Left lobe of liver (tissue), 2 donors: ENCODE measurements around the gene UBE4A. TPM values are rescaled to one million over a fixed set of nuclear protein-coding genes. Genes with fewer than 3 reads are reported as not detected.

Experiments
- ATAC-seq: fragments of 200-7000 bp; cut with Tn5 transposase; one replicate; pipeline ENCODE4 v1.9.1; 2020; ENCODE audit warnings: mild to moderate bottlenecking, moderate library complexity
- DNase-seq: peaks from one replicate; pipeline ENCODE4 v3.0.0-alpha.2; 2020; ENCODE audit warnings: low spot score
- total RNA-seq: library from RNA; stranded (reverse); gene quantifications from one replicate; pipeline ENCODE4 v1.2.1, GENCODE V29; 2021
- donor health status: DM: no; HTN: no; CAD: no; lungs with moderate emphysema.
- donor health status: DM: no; HTN: yes; CAD: no.

The UBE4A gene
- 22.8 TPM for total RNA-seq

- ATAC-seq, result peak; percentile 97
These were observed at the start of gene UBE4A for GRCh38 chr11:118359295-118359958. Gene UBE4A (plus strand): TSS chr11:118359600. CDS start chr11:118365081, 5,481 bp downstream.

GRCh38 chr11:118310271-118310670 is 49.1 kb upstream of the UBE4A start:
- DNase-seq (no peak), ATAC-seq (no peak)

More at GRCh38 chr11:118359295-118359958, at the start of gene UBE4A:
- DNase-seq, result peak; percentile 96

- DNase-seq (no peak), ATAC-seq (no peak)
These were observed 48.5 kb upstream of the UBE4A start for GRCh38 chr11:118310781-118311485.

- ATAC-seq, result no peak
- no peak for DNase-seq
These were observed 47.9 kb upstream of the UBE4A start for GRCh38 chr11:118311518-118311917.

- ATAC-seq, result no peak
- no peak for DNase-seq
These were observed 47.1 kb upstream of the UBE4A start for GRCh38 chr11:118312328-118312727.

GRCh38 chr11:118313242-118313641 is 46.2 kb upstream of the UBE4A start:
- ATAC-seq (no peak), DNase-seq (no peak)

- peak; percentile 65 for ATAC-seq
- DNase-seq, result no peak
These were observed 44.4 kb upstream of the UBE4A start for GRCh38 chr11:118314988-118315411.

GRCh38 chr11:118318124-118318523 is 41.3 kb upstream of the UBE4A start:
- ATAC-seq (no peak), DNase-seq (no peak)

GRCh38 chr11:118318581-118319336 is 40.6 kb upstream of the UBE4A start:
- no peak for ATAC-seq

GRCh38 chr11:118319337-118319707 is 40.1 kb upstream of the UBE4A start:
- DNase-seq (no peak), ATAC-seq (no peak)

More at GRCh38 chr11:118318581-118319336, 40.6 kb upstream of the UBE4A start:
- no peak for DNase-seq

- ATAC-seq (no peak), DNase-seq (no peak)
These were observed 38.9 kb upstream of the UBE4A start for GRCh38 chr11:118320515-118320914.

GRCh38 chr11:118321386-118322082 is 37.9 kb upstream of the UBE4A start:
- ATAC-seq (peak; percentile 91), DNase-seq (peak; percentile 74)

GRCh38 chr11:118322721-118323120 is 36.7 kb upstream of the UBE4A start:
- DNase-seq (no peak), ATAC-seq (no peak)

GRCh38 chr11:118325283-118325682 is 34.1 kb upstream of the UBE4A start:
- DNase-seq (no peak), ATAC-seq (no peak)

- no peak for ATAC-seq
- DNase-seq, result no peak
These were observed 30.7 kb upstream of the UBE4A start for GRCh38 chr11:118328745-118329144.

- no peak for DNase-seq
- ATAC-seq, result no peak
These were observed 24.7 kb upstream of the UBE4A start for GRCh38 chr11:118334745-118335144.

- DNase-seq, result peak; percentile 44
- no peak for ATAC-seq
These were observed 20.8 kb upstream of the UBE4A start for GRCh38 chr11:118338637-118339061.

- DNase-seq (peak; percentile 22), ATAC-seq (no peak)
These were observed 20.0 kb upstream of the UBE4A start for GRCh38 chr11:118339281-118339961.

GRCh38 chr11:118340449-118340848 is 19.0 kb upstream of the UBE4A start:
- DNase-seq, result no peak
- ATAC-seq, result no peak

GRCh38 chr11:118341261-118341660 is 18.1 kb upstream of the UBE4A start:
- ATAC-seq (no peak), DNase-seq (no peak)
